ENCODE results near the gene PRR9.

DNA sequence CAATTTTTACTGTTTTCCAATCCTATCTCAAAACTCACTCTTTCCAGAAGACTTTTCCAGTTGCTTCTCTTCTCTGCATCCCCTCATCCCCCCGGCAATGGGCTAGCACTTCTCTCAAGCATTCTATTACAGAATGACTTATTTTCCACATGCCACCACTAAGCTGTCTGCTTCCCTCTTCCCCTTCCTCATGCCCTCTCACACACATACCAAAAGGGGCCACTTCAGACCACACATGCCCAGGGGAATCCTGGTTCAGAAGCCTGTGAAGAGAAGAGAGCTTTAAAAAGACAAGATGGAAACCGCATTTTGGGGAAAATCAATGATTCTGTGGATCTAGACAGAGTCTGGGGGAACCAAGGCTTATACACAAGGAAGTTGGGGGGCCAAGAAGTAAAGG lies 33.7 kb downstream of the PRR9 start:
- TF ChIP-seq POLR2A (IDR thresholded peaks at IDR 0.05; ENCODE audit: low read depth, low read length) (no peak), POLR2AphosphoS5 (IDR thresholded peaks at IDR 0.05; ENCODE audit: low read depth, low read length) (no peak), TAF1 (IDR thresholded peaks at IDR 0.05; ENCODE audit: low read depth, low read length) (no peak), SPI1 (IDR thresholded peaks at IDR 0.05; ENCODE audit: low read depth, low read length) (no peak)

Measured in GM12891 (cell line).